NCI-H2196 (cell line): ENCODE results near the gene BCDIN3D.
"Not testable (repeated sequence)": the region's sequence is repeated elsewhere in the genome, so short reads cannot be mapped to it uniquely, and the experiment has no call there.

ENCODE experiments used
- DNase-seq: peaks from one replicate; lab custom pipeline; 2025; ENCODE audit not compliant: unreplicated experiment; lab: John Stamatoyannopoulos, UW

BCDIN3D gene

DNA sequence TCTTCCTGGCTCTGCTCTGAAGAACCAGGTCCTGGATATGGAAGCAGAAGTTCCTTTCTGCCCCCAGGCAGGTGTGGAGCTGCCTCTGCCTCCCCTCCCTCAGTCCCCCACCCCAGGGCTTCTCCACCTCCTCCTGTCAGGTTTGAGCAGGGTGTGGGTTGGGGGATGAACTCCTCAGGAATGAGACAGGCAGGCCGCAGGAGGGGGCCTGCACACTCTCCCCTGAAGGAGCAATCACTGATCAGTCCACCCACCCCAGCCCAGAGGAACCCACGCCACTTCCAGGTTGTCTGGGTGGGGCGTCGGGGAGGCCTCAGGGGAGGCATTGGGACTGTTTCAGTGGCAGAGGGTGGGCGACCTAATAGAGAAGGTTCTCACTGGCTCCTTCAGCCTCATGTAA is 34.2 kb upstream of the BCDIN3D start:
- no peak for DNase-seq

GRCh38 chr12:49876070-49876469 is 33.2 kb upstream of the BCDIN3D start:
- DNase-seq, result no peak

DNA sequence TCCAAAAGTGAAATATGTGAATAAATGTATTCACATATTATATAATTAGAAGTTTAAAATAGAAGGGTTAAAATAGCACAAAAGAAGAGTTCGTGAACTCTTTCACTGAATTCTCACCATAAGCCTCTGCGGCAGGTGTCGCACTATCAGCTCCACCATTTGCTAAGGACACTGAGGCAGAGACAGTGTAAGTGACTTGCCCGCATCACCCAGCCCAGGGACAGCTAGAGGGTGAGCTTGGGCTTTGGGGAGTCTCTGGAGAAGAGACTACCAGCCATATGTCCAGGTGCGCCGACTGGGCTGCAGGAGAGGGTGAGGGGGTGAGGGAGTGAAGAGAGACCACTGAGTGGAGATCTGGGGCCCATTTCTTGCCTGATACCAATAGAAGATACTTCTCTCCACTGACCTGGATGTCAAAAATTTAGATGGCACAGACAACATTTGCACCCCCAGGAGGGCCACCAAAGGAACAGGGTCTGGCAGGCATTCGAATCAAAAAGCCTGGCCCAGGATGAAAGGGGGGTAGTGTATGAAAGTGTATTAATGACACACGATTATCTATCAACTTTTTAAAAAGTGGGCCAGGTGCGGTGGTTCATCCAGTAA is 32.3 kb upstream of the BCDIN3D start:
- DNase-seq, result no peak

- DNase-seq, result no peak
Measured at GRCh38 chr12:49874142-49874897, 31.4 kb upstream of the BCDIN3D start.

DNA sequence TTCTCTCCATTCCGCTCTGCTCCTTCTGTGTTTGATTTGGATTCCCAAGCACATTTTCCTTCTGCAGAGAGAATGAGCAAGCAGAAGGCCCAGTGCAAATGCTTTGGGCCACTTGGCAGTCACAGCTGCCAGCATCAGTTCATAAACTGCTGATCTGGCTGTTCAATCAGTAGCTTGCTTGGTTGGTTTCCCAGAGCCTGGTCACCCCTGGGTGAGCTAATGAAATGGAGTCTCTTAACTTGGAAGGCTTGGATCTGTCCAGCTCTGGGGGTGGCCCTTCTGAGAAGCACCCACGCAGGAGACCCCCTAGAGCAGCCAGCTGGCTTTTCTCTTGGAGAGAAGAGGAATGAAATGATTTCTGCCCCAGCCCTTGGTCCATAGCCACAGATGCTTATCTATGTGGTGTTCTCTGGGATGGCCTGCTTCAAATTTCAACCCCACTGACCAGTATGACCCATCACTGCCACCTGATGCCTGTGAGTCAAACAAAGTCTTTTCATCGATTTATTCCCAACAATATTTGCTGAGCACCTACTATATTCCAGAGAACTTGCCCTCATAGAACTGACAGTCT is 30.5 kb upstream of the BCDIN3D start:
- peak; percentile 27 for DNase-seq

DNA sequence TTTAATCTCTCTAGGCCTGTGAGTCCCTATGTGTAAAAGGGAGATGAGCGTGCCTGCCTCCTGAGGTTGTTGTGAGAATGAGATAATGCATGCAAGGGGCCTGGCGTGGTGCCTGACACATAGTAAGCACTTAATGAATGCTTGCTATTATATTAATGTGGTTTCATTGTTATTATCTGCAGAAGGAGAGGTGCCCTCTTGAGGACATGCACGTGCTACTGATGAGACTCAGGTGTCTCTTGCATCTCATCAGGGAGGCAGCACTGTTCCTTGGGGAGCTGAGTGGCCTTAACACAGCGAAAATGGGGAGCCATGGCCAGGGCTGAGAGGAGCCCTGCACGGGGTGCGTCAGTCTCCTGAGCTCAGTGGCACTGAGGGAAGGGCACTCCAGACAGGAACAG is 29.9 kb upstream of the BCDIN3D start:
- peak; percentile 55 for DNase-seq

DNA sequence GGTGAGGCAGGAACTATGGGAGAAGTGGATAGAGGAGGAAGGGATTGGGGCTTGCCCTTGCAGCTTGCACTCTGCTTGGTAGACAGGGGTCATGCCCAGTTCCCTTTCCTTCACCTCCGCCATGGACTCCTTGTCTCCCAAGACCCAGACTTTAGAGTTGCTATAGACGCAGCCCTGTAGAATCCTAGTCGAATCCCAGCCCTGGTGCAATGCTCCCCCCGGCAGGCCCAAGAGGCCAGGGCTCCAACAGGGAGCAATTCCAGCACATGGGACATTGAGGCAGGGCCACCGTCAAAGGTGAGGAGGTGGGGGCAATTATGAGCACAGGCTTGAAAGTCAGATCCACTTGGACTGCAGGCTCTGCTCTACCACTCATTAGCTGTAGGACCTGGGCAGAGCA is 29.5 kb upstream of the BCDIN3D start:
- DNase-seq, result no peak

GRCh38 chr12:49871811-49872251 is 28.9 kb upstream of the BCDIN3D start:
- DNase-seq, result not testable (repeated sequence)

- no peak for DNase-seq
Measured at GRCh38 chr12:49871263-49871561, 28.3 kb upstream of the BCDIN3D start.

- DNase-seq, result no peak
Measured at GRCh38 chr12:49870501-49871262, 27.8 kb upstream of the BCDIN3D start.

DNA sequence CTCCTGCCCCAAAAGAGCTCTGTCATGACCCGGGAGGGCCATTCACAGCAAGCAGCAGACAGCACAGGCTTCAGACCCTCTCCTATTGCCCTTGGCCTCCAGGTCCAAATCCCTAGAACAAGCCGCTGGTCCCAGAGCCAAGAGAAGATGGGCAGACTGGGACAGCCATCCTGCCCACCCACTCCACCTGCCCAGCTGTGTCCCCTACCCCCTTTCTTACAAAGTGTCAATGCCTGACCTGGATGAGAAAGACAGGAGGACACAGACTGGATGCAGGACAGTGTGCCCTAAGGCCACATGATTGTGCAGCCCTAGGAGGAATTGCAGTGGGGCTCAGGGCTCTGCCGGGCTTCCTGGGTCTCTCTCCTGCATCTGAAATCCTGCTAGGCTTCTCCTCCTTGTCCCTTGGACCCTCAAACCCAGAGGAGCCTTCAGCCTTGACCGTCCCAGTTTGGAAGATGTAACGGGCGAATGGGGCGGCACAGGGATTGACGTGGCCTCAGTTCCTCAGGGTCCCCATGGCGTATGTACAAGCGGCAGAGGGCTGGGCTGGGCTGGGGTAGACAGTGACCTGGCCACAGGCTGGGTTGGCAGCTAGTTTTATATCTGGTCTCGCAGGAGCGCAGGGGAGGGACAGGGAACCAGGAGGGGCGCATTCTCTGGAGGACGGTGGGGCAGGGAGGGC is 27.1 kb upstream of the BCDIN3D start:
- DNase-seq, result no peak

DNA sequence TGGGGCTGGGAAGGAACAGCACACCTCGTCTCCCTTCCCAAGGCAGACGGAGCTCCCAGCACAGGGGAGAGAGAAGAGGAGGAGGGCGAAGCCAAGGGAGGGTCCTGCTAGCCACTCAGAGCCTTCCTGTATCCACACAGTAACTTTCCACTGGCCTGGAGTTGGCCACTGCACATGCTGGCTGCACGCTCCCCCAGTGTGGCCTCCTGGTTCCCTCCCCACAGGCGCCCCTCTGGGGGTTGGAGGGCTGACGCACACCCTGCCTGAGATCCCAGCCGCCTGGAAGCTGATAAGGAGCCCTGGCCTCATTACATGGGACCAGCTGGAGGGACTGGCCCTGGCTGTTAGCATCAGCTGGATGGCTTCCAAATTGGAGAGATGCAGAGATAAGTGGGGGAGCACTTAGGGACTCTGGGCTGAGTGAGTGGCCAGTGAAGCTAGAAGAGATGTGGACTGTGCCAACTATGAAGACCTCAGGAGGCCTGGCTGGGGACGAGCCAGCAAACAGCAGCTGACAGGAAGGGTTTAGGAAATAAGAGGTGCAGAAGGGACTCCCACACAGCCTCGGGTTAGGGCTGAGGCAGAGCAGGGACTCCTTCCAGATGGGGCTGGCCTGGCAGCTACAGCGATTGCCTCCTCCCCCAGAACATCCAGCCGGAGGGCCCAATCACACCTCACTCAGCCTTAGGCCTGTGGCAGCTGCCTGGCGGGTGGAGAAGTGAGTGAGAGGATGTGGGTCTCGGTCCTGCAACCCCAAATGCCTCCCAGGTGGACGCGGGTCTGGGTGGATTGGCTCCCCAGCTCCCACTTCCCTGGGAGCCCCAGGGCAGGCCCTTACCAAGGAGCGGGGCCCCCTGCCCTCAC is 26.3 kb upstream of the BCDIN3D start:
- DNase-seq, result peak; percentile 98

DNA sequence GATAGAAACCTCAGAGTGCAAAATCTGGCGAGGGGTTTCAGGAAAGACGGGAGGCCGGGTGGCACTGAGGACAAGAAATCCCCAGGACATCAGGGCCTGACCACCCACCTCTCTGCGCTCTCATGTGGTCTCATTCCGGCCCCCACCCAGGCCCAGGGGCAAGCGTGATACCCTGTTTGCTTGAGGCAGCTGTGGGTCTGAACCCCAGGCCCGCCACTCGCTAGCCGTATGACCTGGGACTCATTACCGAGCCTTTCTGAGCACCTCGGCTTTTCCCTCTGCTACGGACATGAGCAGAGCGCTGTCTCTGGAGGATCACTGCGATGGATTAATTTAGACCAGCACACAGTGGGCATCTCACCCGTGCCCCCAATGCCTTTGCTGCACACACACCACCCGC is 25.5 kb upstream of the BCDIN3D start:
- DNase-seq, result no peak

DNA sequence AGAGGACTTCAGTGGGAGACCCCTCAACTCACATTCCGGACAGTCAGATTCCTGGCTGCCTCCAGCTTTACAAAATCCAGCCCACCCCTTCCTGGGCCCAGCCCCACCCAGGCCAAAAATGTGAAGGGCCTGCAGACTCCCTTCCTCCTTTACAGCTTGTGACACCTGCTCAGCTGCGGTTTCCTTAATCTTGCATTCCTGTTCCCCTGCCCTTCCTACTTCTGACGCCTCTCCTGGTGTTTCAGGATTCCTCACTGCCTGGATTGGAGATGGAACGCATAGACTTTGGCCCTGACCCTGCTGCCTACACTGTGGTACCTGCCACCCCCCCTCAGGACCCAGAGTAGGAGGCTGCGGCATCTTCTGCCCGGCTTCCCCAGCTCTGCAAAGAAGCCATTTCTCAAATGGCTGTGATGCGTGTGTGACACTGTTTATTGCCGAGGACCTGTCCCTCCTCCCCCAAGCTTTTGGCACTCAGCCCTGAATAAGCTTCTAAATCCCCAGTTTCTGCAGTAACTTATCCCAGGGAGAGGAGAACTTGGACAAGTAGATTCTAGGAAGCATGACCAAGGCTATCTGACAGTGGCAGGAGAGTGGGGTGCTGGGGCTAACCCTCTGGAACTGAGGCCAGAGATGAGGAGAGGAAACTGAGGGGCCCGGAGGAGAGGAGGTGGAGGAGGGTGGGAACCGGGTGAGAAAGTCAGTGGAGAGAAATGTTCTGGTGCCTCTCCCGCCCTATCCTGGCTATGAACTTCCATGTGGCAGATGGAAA is 24.9 kb upstream of the BCDIN3D start:
- no peak for DNase-seq

- DNase-seq, result peak; percentile 81
Measured at GRCh38 chr12:49866859-49867569, 24.1 kb upstream of the BCDIN3D start.

DNA sequence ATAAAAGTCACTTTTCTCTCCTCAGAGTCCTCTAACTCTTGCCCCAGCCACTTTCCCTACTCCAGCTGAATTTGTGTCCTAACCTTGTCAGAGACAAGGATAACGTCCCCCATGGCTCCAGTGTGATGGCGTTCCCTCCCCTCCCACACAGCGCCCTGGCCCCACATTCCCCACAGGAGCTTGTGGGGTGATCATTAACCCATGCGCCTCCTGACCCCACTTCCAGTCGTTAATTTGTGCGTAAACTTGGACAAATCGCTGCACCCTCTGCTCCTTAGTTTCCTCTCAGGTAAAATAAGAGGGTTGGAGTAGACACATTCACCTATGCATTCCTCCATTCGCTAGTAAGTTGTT is 22.9 kb upstream of the BCDIN3D start:
- DNase-seq, result no peak

DNA sequence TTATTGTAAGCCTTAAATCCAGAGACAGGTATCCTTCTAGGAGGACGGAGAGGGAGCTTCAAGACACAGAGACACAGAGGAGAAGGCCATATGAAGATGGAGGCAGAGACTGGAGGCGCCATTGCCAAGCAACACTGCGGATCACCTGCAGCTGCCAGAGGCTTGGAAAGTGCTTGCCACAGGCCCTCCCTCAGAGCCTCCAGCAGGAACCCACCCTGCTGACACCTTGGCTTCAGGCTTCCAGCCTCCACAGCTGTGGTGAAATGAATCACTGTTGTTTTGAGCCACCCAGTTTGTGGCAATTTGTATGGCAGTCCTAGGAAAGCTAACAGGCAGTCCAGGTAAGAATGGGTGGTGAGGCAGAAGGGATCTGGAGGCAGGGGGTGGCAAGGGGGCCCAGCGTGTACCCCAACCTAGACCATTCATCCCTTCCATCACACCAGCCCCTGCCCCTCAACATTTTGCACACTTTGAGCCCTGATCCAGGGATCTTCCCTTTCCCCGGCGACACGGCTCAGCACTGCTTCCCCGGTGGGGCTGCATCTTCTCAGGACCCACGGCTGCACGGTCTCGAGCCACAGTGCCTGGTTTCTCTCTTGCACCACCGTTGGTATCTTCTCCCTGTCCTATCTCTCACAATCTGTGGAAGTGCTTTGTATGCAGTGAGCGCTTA is 22.3 kb upstream of the BCDIN3D start:
- no peak for DNase-seq

GRCh38 chr12:49864798-49865090 is 21.8 kb upstream of the BCDIN3D start:
- DNase-seq, result no peak
